Smooth muscle cell (in vitro differentiated cells): ENCODE measurements around the gene NCR3LG1. TPM values are rescaled to one million over a fixed set of nuclear protein-coding genes. Genes with fewer than 3 reads are reported as not detected.

Experiments
- DNase-seq: peaks from one replicate; lab custom pipeline; 2025; ENCODE audit not compliant: unreplicated experiment; lab: John Stamatoyannopoulos, UW
- H2AFZ ChIP-seq: fragments of 200-600 bp; sonication (generic); 2 replicates; pipeline ENCODE4 v1.6.0; 2016; ENCODE audit warnings: antibody characterized with exemption, low read depth, mild to moderate bottlenecking
- H3F3A ChIP-seq: fragments of 200-600 bp; sonication (generic); 2 replicates; pipeline ENCODE4 v1.6.0; 2017; ENCODE audit warnings: antibody characterized with exemption, low read depth
- H3K27ac ChIP-seq: fragments of 200-600 bp; sonication (generic); 2 replicates; pipeline ENCODE4 v1.5.1; 2016; ENCODE audit warnings: low read depth, mild to moderate bottlenecking
- H3K27me3 ChIP-seq: fragments of 200-600 bp; sonication (generic); 2 replicates; pipeline ENCODE4 v1.6.1; 2016; ENCODE audit warnings: low read depth, mild to moderate bottlenecking
- H3K36me3 ChIP-seq: fragments of 200-600 bp; sonication (generic); 2 replicates; pipeline ENCODE4 v1.5.1; 2016; ENCODE audit warnings: low read depth
- H3K4me1 ChIP-seq: fragments of 200-600 bp; sonication (generic); 2 replicates; pipeline ENCODE4 v1.5.1; 2016; ENCODE audit warnings: low read depth
- H3K4me2 ChIP-seq: fragments of 200-600 bp; sonication (generic); 2 replicates; pipeline ENCODE4 v1.6.0; 2016; ENCODE audit warnings: mild to moderate bottlenecking
- H3K4me3 ChIP-seq: fragments of 200-600 bp; sonication (generic); 2 replicates; pipeline ENCODE4 v1.5.1; 2016; ENCODE audit warnings: mild to moderate bottlenecking
- H3K79me2 ChIP-seq: fragments of 200-600 bp; sonication (generic); 2 replicates; pipeline ENCODE4 v1.6.0; 2016; ENCODE audit warnings: low read depth, mild to moderate bottlenecking
- H3K9ac ChIP-seq: fragments of 200-600 bp; sonication (generic); 2 replicates; pipeline ENCODE4 v1.6.0; 2016; ENCODE audit warnings: low read depth
- H3K9me3 ChIP-seq: fragments of 200-600 bp; sonication (generic); replicated peaks from 2 replicates; pipeline ENCODE4 v1.5.1; 2016; ENCODE audit warnings: low read depth
- H4K20me1 ChIP-seq: fragments of 200-600 bp; sonication (generic); 2 replicates; pipeline ENCODE4 v1.6.0; 2016; ENCODE audit warnings: low read depth
- CTCF ChIP-seq: fragments of 200-600 bp; sonication (generic); IDR thresholded peaks from 2 replicates; pipeline ENCODE4 v1.5.1; 2017; ENCODE audit warnings: borderline replicate concordance, mild to moderate bottlenecking, antibody characterized with exemption; ENCODE audit not compliant: insufficient read depth, poor library complexity, severe bottlenecking
- WGBS: methylation state at CpG from one replicate; pipeline ENCODE4 v1.1.7; 2016; ENCODE audit warnings: low lambda C conversion rate; 5-methylcytosine and 5-hydroxymethylcytosine counted together
- polyA plus RNA-seq: library from polyadenylated mRNA; unstranded; fragments of >200 nt; fragmentation: Nextera tagmentation; extraction: Ambion mirVana; gene quantifications from 2 replicates; pipeline ENCODE4 v1.2.1, GENCODE V29; 2016
- total RNA-seq: library from RNA; depleted of rRNA; stranded (reverse); fragments of >200 nt; gene quantifications from 2 replicates; pipeline ENCODE4 v1.2.3, GENCODE V29; 2014

NCR3LG1 gene
- total and polyA plus RNA-seq, 2 experiments from 2014 or later = 0.10 to 1.9 TPM

- 69% methylated on average over 10 of the region's 10 CpGs for WGBS
- no peaks in the 10 kb centered on the region for H3K79me2 ChIP-seq
- no peak overlapping the region for H3K4me2 ChIP-seq
- H3K4me3 ChIP-seq = no peak overlapping the region
- no peaks in the 10 kb centered on the region for H4K20me1 ChIP-seq
- no peaks in the 10 kb centered on the region for H3F3A ChIP-seq
- H3K9ac ChIP-seq = no peak overlapping the region
- peaks cover 38% of the 10 kb centered on the region for H3K27me3 ChIP-seq
- no peaks in the 10 kb centered on the region for H3K9me3 ChIP-seq
- DNase-seq = no peak
- no peaks in the 10 kb centered on the region for H3K4me1 ChIP-seq
- no peaks in the 10 kb centered on the region for H3K36me3 ChIP-seq
- no peak for TF ChIP-seq CTCF
- no peak overlapping the region for H2AFZ ChIP-seq
- no peak overlapping the region for H3K27ac ChIP-seq
These were observed 38.5 kb downstream of the NCR3LG1 start for GRCh38 chr11:17389957-17390649.

- no peaks in the 10 kb centered on the region for H3K36me3 ChIP-seq
- H4K20me1 ChIP-seq = no peaks in the 10 kb centered on the region
- no peak for TF ChIP-seq CTCF
- no peak overlapping the region for H3K27ac ChIP-seq
- no peaks in the 10 kb centered on the region for H3K79me2 ChIP-seq
- no peaks in the 10 kb centered on the region for H3F3A ChIP-seq
- no peaks in the 10 kb centered on the region for H3K9me3 ChIP-seq
- WGBS = 79% methylated on average over 3 of the region's 3 CpGs
- no peak overlapping the region for H3K4me3 ChIP-seq
- H3K4me2 ChIP-seq = no peak overlapping the region
- no peak overlapping the region for H2AFZ ChIP-seq
- no peak overlapping the region for H3K9ac ChIP-seq
- H3K27me3 ChIP-seq = peaks cover 41% of the 10 kb centered on the region
- DNase-seq = no peak
- no peaks in the 10 kb centered on the region for H3K4me1 ChIP-seq
These were observed 40.1 kb downstream of the NCR3LG1 start for GRCh38 chr11:17391493-17392355.

GRCh38 chr11:17392872-17393271, 41.3 kb downstream of the NCR3LG1 start:
- Histone ChIP-seq H2AFZ (no peak overlapping the region), H3K27ac (no peak overlapping the region), H3K9ac (no peak overlapping the region), H4K20me1 (no peaks in the 10 kb centered on the region), H3K9me3 (no peaks in the 10 kb centered on the region), H3F3A (no peaks in the 10 kb centered on the region), H3K4me1 (no peaks in the 10 kb centered on the region), H3K4me2 (no peak overlapping the region), H3K79me2 (no peaks in the 10 kb centered on the region), H3K4me3 (no peak overlapping the region), H3K36me3 (no peaks in the 10 kb centered on the region), H3K27me3 (peaks cover 38% of the 10 kb centered on the region)
- TF ChIP-seq CTCF = no peak
- no peak for DNase-seq
- 92% methylated on average over 14 of the region's 14 CpGs for WGBS
